ENCODE data around the gene SRM. TPM values are rescaled to one million over a fixed set of nuclear protein-coding genes. Genes with fewer than 3 reads are reported as not detected.
A peak's percentile ranks its signal among the peaks of the same experiment; 100 is the strongest.
"Not testable (repeated sequence)": the region's sequence is repeated elsewhere in the genome, so short reads cannot be mapped to it uniquely, and the experiment has no call there.

Gene SRM
- 100 to 1,000 TPM in 3 of 8 experiments, 10 to 100 TPM in 5; 42.6 to 256 (median 75.3) TPM for total RNA-seq

- Histone ChIP-seq H3K4me1 (replicated peaks in 1 of 2) (peaks cover 10 to 11% of the 10 kb centered on the region in 2 donors), H3K4me3 (peak within 1 kb of the TSS; percentile 71 to 95 (median 84)), H3K27ac (peak within 1 kb of the TSS; percentile 59 to 74)
- WGBS, 10 experiments, result 0% methylated on average over 3 to 15 of the region's 83 CpGs; no CpG with 5 or more reads in 3 of the 10 experiments
- in situ Hi-C loops (cut with MboI; ENCODE audit: low pct_unique_long_range_greater_than_20kb in 2 of 9, low sequenced_read_pairs in 9 of 9, unreplicated experiment in 9 of 9), result no loop called here
- ATAC-seq (replicated peaks in 6 of 8), result peak; percentile 84 to 97 (median 96)
Measured at GRCh38 chr1:11059968-11060830, at the start of gene SRM. TSS of gene SRM (minus strand) at chr1:11060018. CDS start at chr1:11059943, 75 bp downstream.

GRCh38 chr1:11109047-11109760 is 49.4 kb upstream of the SRM start:
- in situ Hi-C loops (cut with MboI; ENCODE audit: low pct_unique_long_range_greater_than_20kb in 2 of 9, low sequenced_read_pairs in 9 of 9, unreplicated experiment in 9 of 9), result loop anchor here in 1 of 9 experiments (25.0 kb wide), 1 partner anchor 103 kb away; no protein-coding TSS in a partner anchor
- Histone ChIP-seq H3K4me1 (replicated peaks in 1 of 2) (no peaks in the 10 kb centered on the region), H3K4me3 (no peak overlapping the region), H3K27ac (no peak overlapping the region)
- no peak for ATAC-seq (replicated peaks in 6 of 8)
- WGBS, 10 experiments, result 74 to 100% (median 91%) methylated on average over 2 to 7 of the region's 7 CpGs

- no peak overlapping the region for H3K4me3 ChIP-seq
- 80 to 100% (median 93%) methylated on average over 1 to 5 of the region's 5 CpGs; no CpG with 5 or more reads in 1 of the 10 experiments for WGBS, 10 experiments
- in situ Hi-C loops (cut with MboI; ENCODE audit: low pct_unique_long_range_greater_than_20kb in 2 of 9, low sequenced_read_pairs in 9 of 9, unreplicated experiment in 9 of 9), result loop anchor here in 1 of 9 experiments (25.0 kb wide), 1 partner anchor 105 kb away; no protein-coding TSS in a partner anchor
- no peaks in the 10 kb centered on the region for H3K4me1 ChIP-seq (replicated peaks in 1 of 2)
- ATAC-seq (replicated peaks in 6 of 8), result no peak
- no peak overlapping the region for H3K27ac ChIP-seq
Measured at GRCh38 chr1:11107599-11107998, 47.8 kb upstream of the SRM start.

GRCh38 chr1:11105586-11105985 is 45.8 kb upstream of the SRM start:
- in situ Hi-C loops (cut with MboI; ENCODE audit: low pct_unique_long_range_greater_than_20kb in 2 of 9, low sequenced_read_pairs in 9 of 9, unreplicated experiment in 9 of 9), result loop anchor here in 1 of 9 experiments (25.0 kb wide), 1 partner anchor 107 kb away; no protein-coding TSS in a partner anchor
- Histone ChIP-seq H3K4me3 (no peak overlapping the region), H3K27ac (no peak overlapping the region), H3K4me1 (replicated peaks in 1 of 2) (no peaks in the 10 kb centered on the region)
- no peak for ATAC-seq (replicated peaks in 6 of 8)
- 75 to 100% (median 99%) methylated on average over 1 to 7 of the region's 10 CpGs; no CpG with 5 or more reads in 2 of the 10 experiments for WGBS, 10 experiments

GRCh38 chr1:11101347-11101746 is 41.5 kb upstream of the SRM start:
- ATAC-seq (replicated peaks in 6 of 8), result no peak
- 67 to 100% (median 92%) methylated on average over 2 to 6 of the region's 6 CpGs; no CpG with 5 or more reads in 2 of the 10 experiments for WGBS, 10 experiments
- Histone ChIP-seq H3K4me1 (replicated peaks in 1 of 2) (peaks cover 8 to 10% of the 10 kb centered on the region in 2 donors), H3K4me3 (no peak overlapping the region), H3K27ac (no peak overlapping the region)
- in situ Hi-C loops (cut with MboI; ENCODE audit: low pct_unique_long_range_greater_than_20kb in 2 of 9, low sequenced_read_pairs in 9 of 9, unreplicated experiment in 9 of 9), result loop anchor here in 1 of 9 experiments (25.0 kb wide), 1 partner anchor 111 kb away; no protein-coding TSS in a partner anchor

GRCh38 chr1:11100806-11101205 is 41.0 kb upstream of the SRM start:
- WGBS, 10 experiments, result 85 to 100% (median 96%) methylated on average over 2 to 17 of the region's 17 CpGs; no CpG with 5 or more reads in 2 of the 10 experiments

GRCh38 chr1:11100149-11100493 is 40.3 kb upstream of the SRM start:
- no peak for ATAC-seq (replicated peaks in 6 of 8)
- H3K27ac ChIP-seq, result peak overlapping the region; percentile 72 to 91
- WGBS, 10 experiments, result 39 to 100% (median 72%) methylated on average over 1 to 11 of the region's 13 CpGs; no CpG with 5 or more reads in 1 of the 10 experiments
- peak overlapping the region; percentile 80 to 99 (median 92) for H3K4me3 ChIP-seq
- in situ Hi-C loops (cut with MboI; ENCODE audit: low pct_unique_long_range_greater_than_20kb in 2 of 9, low sequenced_read_pairs in 9 of 9, unreplicated experiment in 9 of 9), result loop anchor here in 1 of 9 experiments (25.0 kb wide), 1 partner anchor 112 kb away; no protein-coding TSS in a partner anchor
- H3K4me1 ChIP-seq (replicated peaks in 1 of 2), result peaks cover 8 to 10% of the 10 kb centered on the region in 2 donors

More at GRCh38 chr1:11100806-11101205, 41.0 kb upstream of the SRM start:
- H3K4me3 ChIP-seq; H3K27ac ChIP-seq; ATAC-seq (replicated peaks in 6 of 8): not testable (repeated sequence)
- in situ Hi-C loops (cut with MboI; ENCODE audit: low pct_unique_long_range_greater_than_20kb in 2 of 9, low sequenced_read_pairs in 9 of 9, unreplicated experiment in 9 of 9), result loop anchor here in 1 of 9 experiments (25.0 kb wide), 1 partner anchor 111 kb away; no protein-coding TSS in a partner anchor
- H3K4me1 ChIP-seq (replicated peaks in 1 of 2), result peaks cover 8 to 10% of the 10 kb centered on the region in 2 donors

- Histone ChIP-seq H3K4me3 (peak within 1 kb of the TSS; percentile 80 to 99 (median 92)), H3K4me1 (replicated peaks in 1 of 2) (peaks cover 8 to 10% of the 10 kb centered on the region in 2 donors), H3K27ac (peak within 1 kb of the TSS; percentile 72 to 91)
- WGBS, 10 experiments, result 0 to 15% (median 2%) methylated on average over 2 to 48 of the region's 78 CpGs; no CpG with 5 or more reads in 2 of the 10 experiments
- in situ Hi-C loops (cut with MboI; ENCODE audit: low pct_unique_long_range_greater_than_20kb in 2 of 9, low sequenced_read_pairs in 9 of 9, unreplicated experiment in 9 of 9), result loop anchor here in 1 of 9 experiments (25.0 kb wide), 1 partner anchor 113 kb away; no protein-coding TSS in a partner anchor
- ATAC-seq (replicated peaks in 6 of 8), result peak; percentile 93 to 98 (median 96)
Measured at GRCh38 chr1:11099310-11100148, 39.7 kb upstream of the SRM start, which contains the start of gene EXOSC10. TSS of gene EXOSC10 (minus strand) at chr1:11099869. CDS start at chr1:11099831, 38 bp downstream.

- Histone ChIP-seq H3K4me3 (peak overlapping the region; percentile 80 to 99 (median 92)), H3K27ac (peak overlapping the region; percentile 72 to 91), H3K4me1 (replicated peaks in 1 of 2) (peaks cover 8 to 10% of the 10 kb centered on the region in 2 donors)
- 3 to 50% (median 13%) methylated on average over 2 to 5 of the region's 5 CpGs for WGBS, 10 experiments
- ATAC-seq (replicated peaks in 6 of 8), result no peak
- in situ Hi-C loops (cut with MboI; ENCODE audit: low pct_unique_long_range_greater_than_20kb in 2 of 9, low sequenced_read_pairs in 9 of 9, unreplicated experiment in 9 of 9), result no loop called here
Measured at GRCh38 chr1:11098931-11099309, 39.1 kb upstream of the SRM start.

GRCh38 chr1:11083784-11084183 is 24.0 kb upstream of the SRM start:
- ATAC-seq (replicated peaks in 6 of 8); H3K27ac ChIP-seq; H3K4me3 ChIP-seq; H3K4me1 ChIP-seq (replicated peaks in 1 of 2); in situ Hi-C loops (cut with MboI; ENCODE audit: low pct_unique_long_range_greater_than_20kb in 2 of 9, low sequenced_read_pairs in 9 of 9, unreplicated experiment in 9 of 9): not testable (repeated sequence)
- no CpG with 5 or more reads among the region's 3 CpGs for WGBS, 10 experiments

GRCh38 chr1:11080931-11081330 is 21.1 kb upstream of the SRM start:
- in situ Hi-C loops (cut with MboI; ENCODE audit: low pct_unique_long_range_greater_than_20kb in 2 of 9, low sequenced_read_pairs in 9 of 9, unreplicated experiment in 9 of 9), result no loop called here
- 63 to 100% (median 96%) methylated on average over 1 to 11 of the region's 12 CpGs; no CpG with 5 or more reads in 3 of the 10 experiments for WGBS, 10 experiments
- no peak overlapping the region for H3K27ac ChIP-seq
- H3K4me1 ChIP-seq (replicated peaks in 1 of 2), result no peaks in the 10 kb centered on the region
- no peak for ATAC-seq (replicated peaks in 6 of 8)
- no peak overlapping the region for H3K4me3 ChIP-seq

GRCh38 chr1:11078631-11079030 is 18.8 kb upstream of the SRM start:
- H3K4me3 ChIP-seq, result no peak overlapping the region
- no peaks in the 10 kb centered on the region for H3K4me1 ChIP-seq (replicated peaks in 1 of 2)
- 60 to 100% (median 88%) methylated on average over 1 to 2 of the region's 2 CpGs; no CpG with 5 or more reads in 6 of the 10 experiments for WGBS, 10 experiments
- ATAC-seq (replicated peaks in 6 of 8), result no peak
- in situ Hi-C loops (cut with MboI; ENCODE audit: low pct_unique_long_range_greater_than_20kb in 2 of 9, low sequenced_read_pairs in 9 of 9, unreplicated experiment in 9 of 9), result no loop called here
- no peak overlapping the region for H3K27ac ChIP-seq

All from motor neuron (in vitro differentiated cells).